ENCODE measurements around the gene RBFOX1. TPM values are rescaled to one million over a fixed set of nuclear protein-coding genes. Genes with fewer than 3 reads are reported as not detected.

Gene RBFOX1
- total RNA-seq, 1 donor from 2014 or later, result 0.84 TPM

GRCh38 chr16:7703672-7704071 lies 371.0 kb downstream of the RBFOX1 start:
- Histone ChIP-seq H3K79me2 (ENCODE audit: insufficient read depth, low read length) (no peaks in the 10 kb centered on the region), H3K36me3 (ENCODE audit: insufficient read depth, low read length) (no peaks in the 10 kb centered on the region), H3K27me3 (ENCODE audit: insufficient read depth, low read length) (no peaks in the 10 kb centered on the region), H3K9ac (ENCODE audit: low read length) (no peak overlapping the region), H3K27ac (ENCODE audit: low read depth, low read length) (no peak overlapping the region), H3K4me1 (ENCODE audit: insufficient read depth, low read length) (no peaks in the 10 kb centered on the region), H3K9me3 (ENCODE audit: insufficient read depth, low read depth, low read length) (peaks cover 7% of the 10 kb centered on the region), H3K4me2 (ENCODE audit: low read length) (no peak overlapping the region), H4K20me1 (ENCODE audit: insufficient read depth, low read length) (no peaks in the 10 kb centered on the region), H3K4me3 (ENCODE audit: insufficient read depth, low read depth, low read length) (no peak overlapping the region), H2AFZ (ENCODE audit: low read depth, low read length) (no peak overlapping the region)
- peaks cover 6% of the 10 kb centered on the region for H3K9me3 Mint-ChIP-seq (ENCODE audit: unreplicated experiment)
- FAIRE-seq, result no peak
- H3K27ac Mint-ChIP-seq (ENCODE audit: unreplicated experiment), result no peak overlapping the region
- no peaks in the 10 kb centered on the region for H3K4me1 Mint-ChIP-seq (ENCODE audit: low read depth, unreplicated experiment)
- H3K36me3 Mint-ChIP-seq (ENCODE audit: low read depth, unreplicated experiment), result no peaks in the 10 kb centered on the region
- H3K4me3 Mint-ChIP-seq (ENCODE audit: unreplicated experiment), result no peak overlapping the region
- peaks cover 11% of the 10 kb centered on the region for H3K27me3 Mint-ChIP-seq (ENCODE audit: low read depth, unreplicated experiment)
- TF ChIP-seq EZH2 (IDR thresholded peaks at IDR 0.05; ENCODE audit: insufficient read depth, low read length), result no peak
- no peak for TF ChIP-seq CTCF (IDR thresholded peaks at IDR 0.05; ENCODE audit: insufficient read depth, low read depth, low read length)
- no peak for DNase-seq (ENCODE audit: low read depth)

- no peak for TF ChIP-seq EZH2 (IDR thresholded peaks at IDR 0.05; ENCODE audit: insufficient read depth, low read length)
- TF ChIP-seq CTCF (IDR thresholded peaks at IDR 0.05; ENCODE audit: insufficient read depth, low read depth, low read length), result no peak
- no peak overlapping the region for H3K27ac ChIP-seq (ENCODE audit: low read depth, low read length)
- H4K20me1 ChIP-seq (ENCODE audit: insufficient read depth, low read length), result no peaks in the 10 kb centered on the region
- no peak overlapping the region for H3K4me3 ChIP-seq (ENCODE audit: insufficient read depth, low read depth, low read length)
- DNase-seq (ENCODE audit: low read depth) (no peak), FAIRE-seq (no peak)
- Mint-ChIP-seq H3K36me3 (ENCODE audit: low read depth, unreplicated experiment) (no peaks in the 10 kb centered on the region), H3K9me3 (ENCODE audit: unreplicated experiment) (peaks cover 6% of the 10 kb centered on the region), H3K4me3 (ENCODE audit: unreplicated experiment) (no peak overlapping the region), H3K27me3 (ENCODE audit: low read depth, unreplicated experiment) (peaks cover 9% of the 10 kb centered on the region), H3K4me1 (ENCODE audit: low read depth, unreplicated experiment) (no peaks in the 10 kb centered on the region), H3K27ac (ENCODE audit: unreplicated experiment) (no peak overlapping the region)
- no peak overlapping the region for H3K9ac ChIP-seq (ENCODE audit: low read length)
- H2AFZ ChIP-seq (ENCODE audit: low read depth, low read length), result no peak overlapping the region
- no peaks in the 10 kb centered on the region for H3K27me3 ChIP-seq (ENCODE audit: insufficient read depth, low read length)
- no peaks in the 10 kb centered on the region for H3K4me1 ChIP-seq (ENCODE audit: insufficient read depth, low read length)
- H3K36me3 ChIP-seq (ENCODE audit: insufficient read depth, low read length), result no peaks in the 10 kb centered on the region
- H3K9me3 ChIP-seq (ENCODE audit: insufficient read depth, low read depth, low read length), result peaks cover 7% of the 10 kb centered on the region
- H3K4me2 ChIP-seq (ENCODE audit: low read length), result no peak overlapping the region
- no peaks in the 10 kb centered on the region for H3K79me2 ChIP-seq (ENCODE audit: insufficient read depth, low read length)
Measured at GRCh38 chr16:7705885-7706284, 373.2 kb downstream of the RBFOX1 start.

- no peak overlapping the region for H3K4me2 ChIP-seq (ENCODE audit: low read length)
- H3K27ac Mint-ChIP-seq (ENCODE audit: unreplicated experiment), result no peak overlapping the region
- no peaks in the 10 kb centered on the region for H3K4me1 Mint-ChIP-seq (ENCODE audit: low read depth, unreplicated experiment)
- H3K36me3 ChIP-seq (ENCODE audit: insufficient read depth, low read length), result no peaks in the 10 kb centered on the region
- no peak overlapping the region for H3K27ac ChIP-seq (ENCODE audit: low read depth, low read length)
- H3K79me2 ChIP-seq (ENCODE audit: insufficient read depth, low read length), result no peaks in the 10 kb centered on the region
- no peaks in the 10 kb centered on the region for H3K36me3 Mint-ChIP-seq (ENCODE audit: low read depth, unreplicated experiment)
- H2AFZ ChIP-seq (ENCODE audit: low read depth, low read length), result no peak overlapping the region
- no peaks in the 10 kb centered on the region for H3K4me1 ChIP-seq (ENCODE audit: insufficient read depth, low read length)
- H4K20me1 ChIP-seq (ENCODE audit: insufficient read depth, low read length), result no peaks in the 10 kb centered on the region
- peaks cover 2% of the 10 kb centered on the region for H3K9me3 Mint-ChIP-seq (ENCODE audit: unreplicated experiment)
- peaks cover 4% of the 10 kb centered on the region for H3K9me3 ChIP-seq (ENCODE audit: insufficient read depth, low read depth, low read length)
- H3K27me3 Mint-ChIP-seq (ENCODE audit: low read depth, unreplicated experiment), result peaks cover 5% of the 10 kb centered on the region
- H3K4me3 ChIP-seq (ENCODE audit: insufficient read depth, low read depth, low read length), result no peak overlapping the region
- H3K4me3 Mint-ChIP-seq (ENCODE audit: unreplicated experiment), result no peak overlapping the region
- no peak overlapping the region for H3K9ac ChIP-seq (ENCODE audit: low read length)
- H3K27me3 ChIP-seq (ENCODE audit: insufficient read depth, low read length), result no peaks in the 10 kb centered on the region
- no peak for DNase-seq (ENCODE audit: low read depth)
- TF ChIP-seq CTCF (IDR thresholded peaks at IDR 0.05; ENCODE audit: insufficient read depth, low read depth, low read length) (no peak), EZH2 (IDR thresholded peaks at IDR 0.05; ENCODE audit: insufficient read depth, low read length) (no peak)
- FAIRE-seq, result no peak
Measured at GRCh38 chr16:7709186-7709585, 376.5 kb downstream of the RBFOX1 start.
